SK-N-SH treated with all-trans-retinoic acid at 6 μM for 48 hours (cell line): ENCODE measurements around the gene IMPACT.
A peak's percentile ranks its signal among the peaks of the same experiment; 100 is the strongest.

Source experiments
- ATAC-seq: fragments of 200-7000 bp; cut with Tn5 transposase; 3 replicates; pipeline ENCODE4 v1.9.1; 2020; ENCODE audit warnings: mild to moderate bottlenecking, moderate library complexity
- ARNTL ChIP-seq: fragments of 450-650 bp; formaldehyde crosslinking; IDR thresholded peaks from 2 replicates; pipeline ENCODE4 v1.5.0; 2020; ENCODE audit warnings: low read depth, mild to moderate bottlenecking, moderate library complexity, borderline replicate concordance
- CSDC2 ChIP-seq: fragments of 250-450 bp; sonication (Bioruptor Pico); IDR thresholded peaks from 2 replicates; pipeline ENCODE4 v1.5.0; 2020; ENCODE audit warnings: mild to moderate bottlenecking, moderate library complexity
- ESRRG ChIP-seq: fragments of 250-450 bp; sonication (Bioruptor Pico); IDR thresholded peaks from 2 replicates; pipeline ENCODE4 v1.6.1; 2021; ENCODE audit warnings: mild to moderate bottlenecking
- GLIS3 ChIP-seq: fragments of 250-450 bp; sonication (Bioruptor Pico); IDR thresholded peaks from 2 replicates; pipeline ENCODE4 v1.5.0; 2020; ENCODE audit warnings: mild to moderate bottlenecking, moderate library complexity
- ISL1 ChIP-seq: fragments of 250-450 bp; sonication (Bioruptor Pico); IDR thresholded peaks from 2 replicates; pipeline ENCODE4 v2.1.2; 2022; ENCODE audit warnings: mild to moderate bottlenecking, moderate library complexity
- OSR1 ChIP-seq: fragments of 250-450 bp; sonication (Bioruptor Pico); IDR thresholded peaks from 2 replicates; pipeline ENCODE4 v1.8.0; 2022; ENCODE audit warnings: moderate library complexity, mild to moderate bottlenecking, inconsistent platforms
- PPARA ChIP-seq: fragments of 250-450 bp; sonication (Bioruptor Pico); IDR thresholded peaks from 2 replicates; pipeline ENCODE4 v1.5.0; 2020; ENCODE audit warnings: mild to moderate bottlenecking, borderline replicate concordance
- RARB ChIP-seq: fragments of 250-450 bp; sonication (Bioruptor Pico); IDR thresholded peaks from 2 replicates; pipeline ENCODE4 v1.8.0; 2021; ENCODE audit warnings: mild to moderate bottlenecking, moderate library complexity
- SNAI2 ChIP-seq: fragments of 250-450 bp; sonication (Bioruptor Pico); IDR thresholded peaks from 2 replicates; pipeline ENCODE4 v1.5.0; 2020; ENCODE audit warnings: mild to moderate bottlenecking, moderate library complexity
- TCF4 ChIP-seq: fragments of 250-450 bp; sonication (Bioruptor Pico); IDR thresholded peaks from 2 replicates; pipeline ENCODE4 v1.8.0; 2021; ENCODE audit warnings: mild to moderate bottlenecking, moderate library complexity, borderline replicate concordance
- TOX ChIP-seq: fragments of 250-450 bp; sonication (Bioruptor Pico); IDR thresholded peaks from 2 replicates; pipeline ENCODE4 v1.8.0; 2021; ENCODE audit warnings: mild to moderate bottlenecking, moderate library complexity, borderline replicate concordance
- ZC3H10 ChIP-seq: fragments of 250-450 bp; sonication (Bioruptor Pico); IDR thresholded peaks from 2 replicates; pipeline ENCODE4 v1.5.1; 2021; ENCODE audit warnings: mild to moderate bottlenecking, moderate library complexity
- ZFP3 ChIP-seq: fragments of 250-450 bp; sonication (Bioruptor Pico); IDR thresholded peaks from 2 replicates; pipeline ENCODE4 v1.5.0; 2020; ENCODE audit warnings: mild to moderate bottlenecking, moderate library complexity
- ZFP30 ChIP-seq: fragments of 450-650 bp; formaldehyde crosslinking; IDR thresholded peaks from 2 replicates; pipeline ENCODE4 v1.5.0; 2022; ENCODE audit warnings: mild to moderate bottlenecking, moderate library complexity
- ZNF565 ChIP-seq: fragments of 450-650 bp; formaldehyde crosslinking; conservative IDR thresholded peaks from 2 replicates; pipeline ENCODE4 v1.5.0; 2020; ENCODE audit warnings: low read depth, mild to moderate bottlenecking, moderate library complexity
- TF ChIP-seq, protein P1 (sequence below): fragments of 250-450 bp; sonication (Bioruptor Pico); IDR thresholded peaks from 2 replicates; pipeline ENCODE4 v1.5.1; 2021; ENCODE audit warnings: mild to moderate bottlenecking, moderate library complexity
- TF ChIP-seq, protein P2 (sequence below): fragments of 250-450 bp; sonication (Bioruptor Pico); IDR thresholded peaks from 2 replicates; pipeline ENCODE4 v1.8.0; 2020; ENCODE audit warnings: mild to moderate bottlenecking, moderate library complexity, borderline replicate concordance
- TF ChIP-seq, protein P3 (sequence below): fragments of 250-450 bp; sonication (Bioruptor Pico); IDR thresholded peaks from 2 replicates; pipeline ENCODE4 v1.5.1; 2020; ENCODE audit warnings: low read depth, mild to moderate bottlenecking, moderate library complexity
- TF ChIP-seq, protein P4 (sequence below): fragments of 250-450 bp; sonication (Bioruptor Pico); IDR thresholded peaks from 2 replicates; pipeline ENCODE4 v1.5.0; 2020; ENCODE audit warnings: mild to moderate bottlenecking, moderate library complexity
- TF ChIP-seq, protein P5 (sequence below): fragments of 250-450 bp; sonication (Bioruptor Pico); IDR thresholded peaks from 2 replicates; pipeline ENCODE4 v1.8.0; 2021; ENCODE audit warnings: low read depth, mild to moderate bottlenecking, moderate library complexity, borderline replicate concordance

Gene IMPACT

DNA sequence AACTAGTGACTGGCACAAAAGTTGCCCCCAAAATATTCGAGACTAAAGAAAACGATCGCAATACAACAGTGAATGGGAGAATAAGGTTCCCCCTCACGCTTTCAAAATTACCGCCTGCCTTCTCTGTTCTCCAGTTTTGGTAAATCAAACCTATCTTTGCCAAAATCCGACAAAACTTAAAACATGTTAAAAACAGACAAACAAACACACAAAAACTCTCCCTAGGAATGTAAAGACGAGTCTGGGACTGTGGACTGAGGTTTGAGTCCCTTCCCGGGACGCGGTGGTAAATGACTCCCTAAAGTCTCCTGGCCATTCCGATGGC is 435 bp upstream of the IMPACT start:
- TF ChIP-seq, protein P1, sequence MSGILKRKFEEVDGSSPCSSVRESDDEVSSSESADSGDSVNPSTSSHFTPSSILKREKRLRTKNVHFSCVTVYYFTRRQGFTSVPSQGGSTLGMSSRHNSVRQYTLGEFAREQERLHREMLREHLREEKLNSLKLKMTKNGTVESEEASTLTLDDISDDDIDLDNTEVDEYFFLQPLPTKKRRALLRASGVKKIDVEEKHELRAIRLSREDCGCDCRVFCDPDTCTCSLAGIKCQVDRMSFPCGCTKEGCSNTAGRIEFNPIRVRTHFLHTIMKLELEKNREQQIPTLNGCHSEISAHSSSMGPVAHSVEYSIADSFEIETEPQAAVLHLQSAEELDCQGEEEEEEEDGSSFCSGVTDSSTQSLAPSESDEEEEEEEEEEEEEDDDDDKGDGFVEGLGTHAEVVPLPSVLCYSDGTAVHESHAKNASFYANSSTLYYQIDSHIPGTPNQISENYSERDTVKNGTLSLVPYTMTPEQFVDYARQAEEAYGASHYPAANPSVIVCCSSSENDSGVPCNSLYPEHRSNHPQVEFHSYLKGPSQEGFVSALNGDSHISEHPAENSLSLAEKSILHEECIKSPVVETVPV (CRISPR knock-in tag), result peak; percentile 54; the same call in 1 of the 2 replicates
- TF ChIP-seq ZNF565 (no peak), TCF4 (CRISPR knock-in tag) (no peak), RARB (CRISPR knock-in tag) (no peak)
- TF ChIP-seq, protein P2, sequence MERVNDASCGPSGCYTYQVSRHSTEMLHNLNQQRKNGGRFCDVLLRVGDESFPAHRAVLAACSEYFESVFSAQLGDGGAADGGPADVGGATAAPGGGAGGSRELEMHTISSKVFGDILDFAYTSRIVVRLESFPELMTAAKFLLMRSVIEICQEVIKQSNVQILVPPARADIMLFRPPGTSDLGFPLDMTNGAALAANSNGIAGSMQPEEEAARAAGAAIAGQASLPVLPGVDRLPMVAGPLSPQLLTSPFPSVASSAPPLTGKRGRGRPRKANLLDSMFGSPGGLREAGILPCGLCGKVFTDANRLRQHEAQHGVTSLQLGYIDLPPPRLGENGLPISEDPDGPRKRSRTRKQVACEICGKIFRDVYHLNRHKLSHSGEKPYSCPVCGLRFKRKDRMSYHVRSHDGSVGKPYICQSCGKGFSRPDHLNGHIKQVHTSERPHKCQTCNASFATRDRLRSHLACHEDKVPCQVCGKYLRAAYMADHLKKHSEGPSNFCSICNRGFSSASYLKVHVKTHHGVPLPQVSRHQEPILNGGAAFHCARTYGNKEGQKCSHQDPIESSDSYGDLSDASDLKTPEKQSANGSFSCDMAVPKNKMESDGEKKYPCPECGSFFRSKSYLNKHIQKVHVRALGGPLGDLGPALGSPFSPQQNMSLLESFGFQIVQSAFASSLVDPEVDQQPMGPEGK (CRISPR knock-in tag), result no peak
- TF ChIP-seq, protein P3, sequence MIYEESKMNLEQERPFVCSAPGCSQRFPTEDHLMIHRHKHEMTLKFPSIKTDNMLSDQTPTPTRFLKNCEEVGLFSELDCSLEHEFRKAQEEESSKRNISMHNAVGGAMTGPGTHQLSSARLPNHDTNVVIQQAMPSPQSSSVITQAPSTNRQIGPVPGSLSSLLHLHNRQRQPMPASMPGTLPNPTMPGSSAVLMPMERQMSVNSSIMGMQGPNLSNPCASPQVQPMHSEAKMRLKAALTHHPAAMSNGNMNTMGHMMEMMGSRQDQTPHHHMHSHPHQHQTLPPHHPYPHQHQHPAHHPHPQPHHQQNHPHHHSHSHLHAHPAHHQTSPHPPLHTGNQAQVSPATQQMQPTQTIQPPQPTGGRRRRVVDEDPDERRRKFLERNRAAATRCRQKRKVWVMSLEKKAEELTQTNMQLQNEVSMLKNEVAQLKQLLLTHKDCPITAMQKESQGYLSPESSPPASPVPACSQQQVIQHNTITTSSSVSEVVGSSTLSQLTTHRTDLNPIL (CRISPR knock-in tag), result 0 out of 2 replicates have a peak, but pooled peaks have one; percentile 19
- TF ChIP-seq, all 23 proteins: peak for 2
- ATAC-seq, result no peak

DNA sequence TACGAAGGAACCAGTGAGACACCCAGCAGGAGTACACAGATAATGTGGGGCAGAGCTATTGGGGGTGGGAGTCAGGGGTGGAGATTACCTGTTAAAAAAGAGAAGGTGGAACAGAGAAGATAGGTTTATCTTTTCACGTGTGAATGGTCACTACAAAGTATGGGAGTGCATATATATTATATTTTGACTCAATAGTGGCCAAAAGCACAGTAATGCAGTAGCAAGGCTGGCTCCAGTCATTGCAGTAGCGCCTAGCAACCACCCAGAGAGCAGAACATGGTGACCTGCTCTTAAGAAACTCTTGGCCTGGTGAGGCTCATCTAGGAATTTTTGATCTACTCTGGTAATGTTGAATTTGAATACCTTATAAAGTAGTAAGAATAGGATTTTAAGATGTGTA is 1.0 kb downstream of the IMPACT start:
- ATAC-seq, result peak; percentile 50
- TF ChIP-seq, protein P1 (CRISPR knock-in tag), result no peak
- TF ChIP-seq GLIS3 (CRISPR knock-in tag), result no peak
- no peak for TF ChIP-seq TCF4 (CRISPR knock-in tag)
- TF ChIP-seq, protein P4, sequence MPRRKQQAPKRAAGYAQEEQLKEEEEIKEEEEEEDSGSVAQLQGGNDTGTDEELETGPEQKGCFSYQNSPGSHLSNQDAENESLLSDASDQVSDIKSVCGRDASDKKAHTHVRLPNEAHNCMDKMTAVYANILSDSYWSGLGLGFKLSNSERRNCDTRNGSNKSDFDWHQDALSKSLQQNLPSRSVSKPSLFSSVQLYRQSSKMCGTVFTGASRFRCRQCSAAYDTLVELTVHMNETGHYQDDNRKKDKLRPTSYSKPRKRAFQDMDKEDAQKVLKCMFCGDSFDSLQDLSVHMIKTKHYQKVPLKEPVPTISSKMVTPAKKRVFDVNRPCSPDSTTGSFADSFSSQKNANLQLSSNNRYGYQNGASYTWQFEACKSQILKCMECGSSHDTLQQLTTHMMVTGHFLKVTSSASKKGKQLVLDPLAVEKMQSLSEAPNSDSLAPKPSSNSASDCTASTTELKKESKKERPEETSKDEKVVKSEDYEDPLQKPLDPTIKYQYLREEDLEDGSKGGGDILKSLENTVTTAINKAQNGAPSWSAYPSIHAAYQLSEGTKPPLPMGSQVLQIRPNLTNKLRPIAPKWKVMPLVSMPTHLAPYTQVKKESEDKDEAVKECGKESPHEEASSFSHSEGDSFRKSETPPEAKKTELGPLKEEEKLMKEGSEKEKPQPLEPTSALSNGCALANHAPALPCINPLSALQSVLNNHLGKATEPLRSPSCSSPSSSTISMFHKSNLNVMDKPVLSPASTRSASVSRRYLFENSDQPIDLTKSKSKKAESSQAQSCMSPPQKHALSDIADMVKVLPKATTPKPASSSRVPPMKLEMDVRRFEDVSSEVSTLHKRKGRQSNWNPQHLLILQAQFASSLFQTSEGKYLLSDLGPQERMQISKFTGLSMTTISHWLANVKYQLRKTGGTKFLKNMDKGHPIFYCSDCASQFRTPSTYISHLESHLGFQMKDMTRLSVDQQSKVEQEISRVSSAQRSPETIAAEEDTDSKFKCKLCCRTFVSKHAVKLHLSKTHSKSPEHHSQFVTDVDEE, result no peak
- no peak for TF ChIP-seq PPARA (CRISPR knock-in tag)
- no peak for TF ChIP-seq ZFP30 (CRISPR knock-in tag)
- TF ChIP-seq ZC3H10, result no peak
- no peak for TF ChIP-seq CSDC2 (CRISPR knock-in tag)
- no peak for TF ChIP-seq RARB (CRISPR knock-in tag)
- no peak for TF ChIP-seq ZFP3 (CRISPR knock-in tag)
- TF ChIP-seq, protein P2 (CRISPR knock-in tag), result no peak
- TF ChIP-seq, protein P3 (CRISPR knock-in tag), result no peak
- TF ChIP-seq TOX (CRISPR knock-in tag), result no peak
- TF ChIP-seq ESRRG, result no peak
- TF ChIP-seq ARNTL (CRISPR knock-in tag), result no peak
- TF ChIP-seq, protein P5, sequence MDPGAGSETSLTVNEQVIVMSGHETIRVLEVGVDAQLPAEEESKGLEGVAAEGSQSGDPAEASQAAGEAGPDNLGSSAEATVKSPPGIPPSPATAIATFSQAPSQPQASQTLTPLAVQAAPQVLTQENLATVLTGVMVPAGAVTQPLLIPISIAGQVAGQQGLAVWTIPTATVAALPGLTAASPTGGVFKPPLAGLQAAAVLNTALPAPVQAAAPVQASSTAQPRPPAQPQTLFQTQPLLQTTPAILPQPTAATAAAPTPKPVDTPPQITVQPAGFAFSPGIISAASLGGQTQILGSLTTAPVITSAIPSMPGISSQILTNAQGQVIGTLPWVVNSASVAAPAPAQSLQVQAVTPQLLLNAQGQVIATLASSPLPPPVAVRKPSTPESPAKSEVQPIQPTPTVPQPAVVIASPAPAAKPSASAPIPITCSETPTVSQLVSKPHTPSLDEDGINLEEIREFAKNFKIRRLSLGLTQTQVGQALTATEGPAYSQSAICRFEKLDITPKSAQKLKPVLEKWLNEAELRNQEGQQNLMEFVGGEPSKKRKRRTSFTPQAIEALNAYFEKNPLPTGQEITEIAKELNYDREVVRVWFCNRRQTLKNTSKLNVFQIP (CRISPR knock-in tag), result no peak
- no peak for TF ChIP-seq OSR1
- no peak for TF ChIP-seq ISL1 (CRISPR knock-in tag)
- TF ChIP-seq SNAI2 (CRISPR knock-in tag), result no peak
